Measurements from ENCODE around the gene CSPG4.
A peak's percentile ranks its signal among the peaks of the same experiment; 100 is the strongest.
"Not testable (repeated sequence)": the region's sequence is repeated elsewhere in the genome, so short reads cannot be mapped to it uniquely, and the experiment has no call there.

Gene CSPG4

GRCh38 chr15:75641179-75641503 lies 71.5 kb downstream of the CSPG4 start:
- no peak for TF ChIP-seq CTCF (IDR thresholded peaks at IDR 0.05; ENCODE audit: extremely low read depth, missing control alignments)
- DNase-seq (ENCODE audit: low spot score) = no peak

GRCh38 chr15:75640483-75641178 lies 72.0 kb downstream of the CSPG4 start:
- DNase-seq (ENCODE audit: low spot score) = peak; percentile 68
- TF ChIP-seq CTCF (IDR thresholded peaks at IDR 0.05; ENCODE audit: extremely low read depth, missing control alignments) = peak; percentile 23

GRCh38 chr15:75639709-75640482 lies 72.8 kb downstream of the CSPG4 start, which contains the start of gene IMP3:
IMP3 (minus strand) TSS chr15:75640224; CDS start chr15:75640168, 56 bp downstream.
- peak; percentile 98 for DNase-seq (ENCODE audit: low spot score)

GRCh38 chr15:75639191-75639708 lies 73.4 kb downstream of the CSPG4 start:
- no peak for TF ChIP-seq CTCF (IDR thresholded peaks at IDR 0.05; ENCODE audit: extremely low read depth, missing control alignments)

More at GRCh38 chr15:75639709-75640482, 72.8 kb downstream of the CSPG4 start, which contains the start of gene IMP3:
- no peak for TF ChIP-seq CTCF (IDR thresholded peaks at IDR 0.05; ENCODE audit: extremely low read depth, missing control alignments)

GRCh38 chr15:75637245-75638009 lies 75.2 kb downstream of the CSPG4 start:
- TF ChIP-seq CTCF (IDR thresholded peaks at IDR 0.05; ENCODE audit: extremely low read depth, missing control alignments) = no peak
- no peak for DNase-seq (ENCODE audit: low spot score)

More at GRCh38 chr15:75639191-75639708, 73.4 kb downstream of the CSPG4 start:
- DNase-seq (ENCODE audit: low spot score) = no peak

GRCh38 chr15:75636026-75636425 lies 76.6 kb downstream of the CSPG4 start:
- DNase-seq (ENCODE audit: low spot score) = no peak
- no peak for TF ChIP-seq CTCF (IDR thresholded peaks at IDR 0.05; ENCODE audit: extremely low read depth, missing control alignments)

- DNase-seq (ENCODE audit: low spot score) = not testable (repeated sequence)
Measured at GRCh38 chr15:75633922-75634321, 78.7 kb downstream of the CSPG4 start.

Measured in GM20000 (cell line).